GM18951 (cell line): ENCODE measurements around the gene GTF2IRD1.
"Not testable (repeated sequence)": the region's sequence is repeated elsewhere in the genome, so short reads cannot be mapped to it uniquely, and the experiment has no call there.

Source experiments
- POLR2A ChIP-seq: IDR thresholded peaks from 4 replicates; pipeline ENCODE4 v1.6.1; 2011; ENCODE audit warnings: mild to moderate bottlenecking; ENCODE audit not compliant: insufficient read length, insufficient read depth; ENCODE audit errors: extremely low read depth
- in situ Hi-C: fragments of 300-500 bp; cut with MboI; formaldehyde crosslinking; loops from one replicate; pipeline ENCODE4 v1.12.0; 2022; ENCODE audit warnings: low sequenced_read_pairs, mixed read lengths, inconsistent platforms; ENCODE audit not compliant: unreplicated experiment

GTF2IRD1 gene

GRCh38 chr7:74482629-74483401 lies 29.1 kb downstream of the GTF2IRD1 start:
- in situ Hi-C loops, result no loop called here
- TF ChIP-seq POLR2A, result no peak

DNA sequence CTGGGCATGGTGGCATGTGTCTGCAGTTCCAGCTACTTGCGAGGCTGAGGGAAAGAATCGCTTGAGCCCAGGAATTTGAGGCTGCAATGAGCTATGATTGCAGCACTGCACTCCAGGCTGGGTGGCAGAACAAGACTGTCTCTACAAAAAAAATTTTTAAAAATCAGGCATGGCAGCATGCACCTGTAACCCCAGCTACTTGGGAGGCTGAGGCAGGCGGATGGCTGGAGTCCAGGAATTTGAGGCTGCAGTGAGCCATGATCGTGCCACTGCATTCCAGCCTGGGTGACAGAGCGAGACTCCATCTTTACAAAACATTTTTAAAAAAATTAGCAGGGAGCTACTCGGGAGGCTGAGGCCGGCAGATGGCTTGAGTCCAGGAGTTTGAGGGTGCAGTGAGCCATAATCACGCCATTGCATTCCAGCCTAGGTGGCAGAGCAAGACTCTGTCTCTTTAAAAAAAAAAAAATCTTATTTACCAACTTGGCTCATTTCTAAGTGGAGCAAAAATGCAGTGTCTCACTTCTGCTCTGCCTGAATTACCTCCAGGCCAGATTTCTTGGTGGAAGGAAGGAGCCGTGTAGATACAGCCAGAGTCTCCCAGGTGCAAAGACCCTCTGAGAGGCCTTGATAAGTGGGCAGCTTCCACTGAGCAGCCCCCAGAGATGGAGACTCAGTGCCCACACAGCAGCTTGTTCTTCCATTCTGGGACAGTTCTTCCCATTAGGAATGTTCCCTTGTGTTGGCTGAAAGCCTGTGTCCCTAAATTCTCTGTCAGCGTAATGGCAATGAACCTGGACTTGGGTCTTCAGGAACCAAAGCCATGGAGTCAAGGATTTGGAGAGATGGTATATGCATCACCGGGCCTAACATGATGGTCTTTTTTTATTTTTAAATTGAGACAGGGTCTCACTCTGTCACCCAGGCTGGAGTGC lies 30.0 kb downstream of the GTF2IRD1 start:
- in situ Hi-C loops, result no loop called here

GRCh38 chr7:74485611-74486010 lies 31.9 kb downstream of the GTF2IRD1 start:
- TF ChIP-seq POLR2A, result no peak
- in situ Hi-C loops, result no loop called here

More for the DNA sequence above, 30.0 kb downstream of the GTF2IRD1 start:
- TF ChIP-seq POLR2A, result no peak

GRCh38 chr7:74488518-74489030 lies 34.9 kb downstream of the GTF2IRD1 start:
- in situ Hi-C loops, result not testable (repeated sequence)

- in situ Hi-C loops, result no loop called here
- no peak for TF ChIP-seq POLR2A
Observed at GRCh38 chr7:74489997-74490945, 36.6 kb downstream of the GTF2IRD1 start.

DNA sequence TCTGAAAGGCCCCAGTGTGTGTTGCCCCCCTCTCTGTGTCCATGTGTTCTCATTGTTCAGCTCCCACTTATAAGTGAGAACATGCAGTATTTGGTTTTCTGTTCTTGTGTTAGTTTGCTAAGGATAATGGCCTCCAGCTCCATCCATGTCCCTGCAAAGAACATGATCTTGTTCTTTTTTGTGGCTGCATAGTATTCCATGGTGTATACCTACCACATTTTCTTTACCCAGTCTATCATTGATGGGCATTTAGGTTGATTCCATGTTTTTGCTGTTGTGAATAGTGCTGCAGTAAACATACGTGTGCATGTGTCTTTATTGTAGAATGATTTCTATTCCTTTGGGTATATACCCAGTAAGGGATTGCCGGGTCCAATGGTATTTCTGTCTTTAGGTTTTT lies 37.8 kb downstream of the GTF2IRD1 start:
- in situ Hi-C loops, result not testable (repeated sequence)

GRCh38 chr7:74493295-74493694 lies 39.6 kb downstream of the GTF2IRD1 start:
- in situ Hi-C loops, result no loop called here
- TF ChIP-seq POLR2A, result no peak

GRCh38 chr7:74494076-74494548 lies 40.4 kb downstream of the GTF2IRD1 start:
- in situ Hi-C loops, result no loop called here
- TF ChIP-seq POLR2A, result no peak

- in situ Hi-C loops, result no loop called here
- TF ChIP-seq POLR2A, result no peak
Observed at GRCh38 chr7:74495112-74496086, 41.7 kb downstream of the GTF2IRD1 start.

DNA sequence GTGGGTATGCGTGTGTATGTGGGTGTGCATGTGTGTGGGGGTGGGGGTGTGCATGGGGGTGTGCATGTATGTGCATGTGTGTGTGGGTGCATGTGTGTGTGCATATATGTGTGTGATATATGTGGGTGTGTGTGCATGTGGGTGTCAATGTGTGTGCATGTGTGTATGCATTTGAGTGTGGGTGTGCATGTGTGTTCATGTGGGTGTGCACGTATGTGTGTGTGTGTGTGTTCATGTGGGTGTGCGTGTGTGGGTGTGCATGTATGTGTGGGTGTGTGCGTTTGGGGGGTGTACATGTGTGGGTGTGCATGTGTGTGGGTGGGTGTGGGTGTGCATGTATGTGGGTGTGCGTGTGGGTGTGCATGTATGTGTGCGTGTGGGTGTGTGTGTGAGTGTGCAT lies 42.6 kb downstream of the GTF2IRD1 start:
- in situ Hi-C loops, result no loop called here
- TF ChIP-seq POLR2A, result no peak

GRCh38 chr7:74496773-74497172 lies 43.1 kb downstream of the GTF2IRD1 start:
- in situ Hi-C loops, result not testable (repeated sequence)

DNA sequence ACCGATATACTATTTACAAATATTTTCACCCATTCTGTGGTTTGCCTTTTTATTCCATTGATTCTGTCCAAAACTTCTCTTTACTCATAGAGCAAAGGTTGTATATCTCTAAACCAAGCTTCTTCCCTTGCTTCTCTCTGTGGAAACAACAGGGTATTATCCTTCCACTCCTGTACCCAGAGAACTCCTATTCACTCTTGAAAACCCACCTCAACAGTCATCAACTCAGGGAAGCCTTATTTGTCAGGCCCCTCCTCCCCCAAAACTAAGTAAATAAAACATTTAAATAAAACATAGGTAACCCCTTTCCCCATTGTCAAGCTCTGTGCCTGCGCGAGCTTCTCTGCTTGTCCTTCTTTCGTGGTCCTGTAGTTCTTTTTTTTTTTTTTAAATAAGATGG lies 44.6 kb downstream of the GTF2IRD1 start:
- no peak for TF ChIP-seq POLR2A
- in situ Hi-C loops, result no loop called here
